Neural cell (in vitro differentiated cells): Measurements from ENCODE around the gene SLC12A7.

Experiments
- EZH2 ChIP-seq: fragments of 200-600, 300-800 bp; shearing (Covaris generic), sonication (generic); IDR thresholded peaks from 2 replicates; pipeline ENCODE4 v1.6.1; 2014; ENCODE audit warnings: antibody characterized with exemption, low read length, borderline replicate concordance, mild to moderate bottlenecking; ENCODE audit not compliant: insufficient read depth, poor library complexity, severe bottlenecking
- MXI1 ChIP-seq: fragments of 450-650 bp; conservative IDR thresholded peaks from 2 replicates; pipeline ENCODE4 v1.6.1; 2014; ENCODE audit warnings: antibody characterized with exemption, mild to moderate bottlenecking; ENCODE audit not compliant: poor library complexity, severe bottlenecking
- SMC3 ChIP-seq: fragments of 450-650 bp; conservative IDR thresholded peaks from 2 replicates; pipeline ENCODE4 v1.6.1; 2014; ENCODE audit warnings: antibody characterized with exemption, mild to moderate bottlenecking, moderate library complexity; ENCODE audit not compliant: poor library complexity
- TF ChIP-seq, protein P1 (sequence below): fragments of 450-650 bp; IDR thresholded peaks from 2 replicates; pipeline ENCODE4 v1.5.1; 2014; ENCODE audit warnings: antibody characterized with exemption, mild to moderate bottlenecking, moderate library complexity; ENCODE audit not compliant: poor library complexity, severe bottlenecking

DNA sequence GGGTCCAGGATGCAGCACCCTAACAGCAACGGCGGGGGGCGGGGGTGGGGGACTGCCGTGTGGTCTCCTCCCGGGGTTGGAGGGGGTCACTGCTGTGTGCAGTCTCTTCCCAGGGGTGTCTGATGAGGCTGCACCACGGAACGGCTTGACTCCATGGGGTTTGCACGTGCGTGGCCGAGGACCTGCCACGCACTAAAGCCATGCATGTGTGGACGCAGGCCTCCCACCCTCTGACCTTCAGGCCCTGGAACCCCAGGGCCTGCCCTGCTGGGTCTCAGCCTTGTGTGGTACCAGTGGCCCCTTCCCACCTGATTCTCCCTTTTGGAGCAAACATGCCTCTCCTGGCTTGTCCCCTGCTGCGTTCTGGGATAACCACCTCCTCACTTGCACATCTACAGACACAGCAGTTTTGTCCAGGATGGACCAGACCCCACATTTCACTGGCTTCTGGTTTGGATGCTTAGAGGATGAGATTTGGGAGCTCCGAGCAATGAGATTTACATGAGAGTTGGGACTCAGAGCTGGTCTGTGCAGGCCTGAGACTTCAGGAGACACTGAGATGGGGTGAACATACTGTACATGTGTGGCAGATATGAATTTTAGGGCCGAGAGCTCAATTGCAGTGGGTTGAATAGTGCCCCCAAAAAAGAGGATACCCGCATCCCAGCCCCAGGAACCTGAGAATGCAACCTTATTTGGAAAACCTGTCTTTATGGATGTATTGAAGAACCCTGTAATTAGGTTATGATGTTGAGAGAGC, 45.8 kb downstream of the SLC12A7 start:
- TF ChIP-seq EZH2 = no peak
- TF ChIP-seq, protein P1, sequence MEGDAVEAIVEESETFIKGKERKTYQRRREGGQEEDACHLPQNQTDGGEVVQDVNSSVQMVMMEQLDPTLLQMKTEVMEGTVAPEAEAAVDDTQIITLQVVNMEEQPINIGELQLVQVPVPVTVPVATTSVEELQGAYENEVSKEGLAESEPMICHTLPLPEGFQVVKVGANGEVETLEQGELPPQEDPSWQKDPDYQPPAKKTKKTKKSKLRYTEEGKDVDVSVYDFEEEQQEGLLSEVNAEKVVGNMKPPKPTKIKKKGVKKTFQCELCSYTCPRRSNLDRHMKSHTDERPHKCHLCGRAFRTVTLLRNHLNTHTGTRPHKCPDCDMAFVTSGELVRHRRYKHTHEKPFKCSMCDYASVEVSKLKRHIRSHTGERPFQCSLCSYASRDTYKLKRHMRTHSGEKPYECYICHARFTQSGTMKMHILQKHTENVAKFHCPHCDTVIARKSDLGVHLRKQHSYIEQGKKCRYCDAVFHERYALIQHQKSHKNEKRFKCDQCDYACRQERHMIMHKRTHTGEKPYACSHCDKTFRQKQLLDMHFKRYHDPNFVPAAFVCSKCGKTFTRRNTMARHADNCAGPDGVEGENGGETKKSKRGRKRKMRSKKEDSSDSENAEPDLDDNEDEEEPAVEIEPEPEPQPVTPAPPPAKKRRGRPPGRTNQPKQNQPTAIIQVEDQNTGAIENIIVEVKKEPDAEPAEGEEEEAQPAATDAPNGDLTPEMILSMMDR = no peak
- TF ChIP-seq MXI1 = no peak
- no peak for TF ChIP-seq SMC3
